Adrenal gland (tissue), 12 donors: ENCODE measurements around the gene GPBAR1. TPM values are rescaled to one million over a fixed set of nuclear protein-coding genes. Genes with fewer than 3 reads are reported as not detected.

Experiments used
- DNase-seq, 7 donors: peaks; one replicate each; pipeline ENCODE4 v3.0.0-alpha.2; 2019 to 2020
- H3K27ac ChIP-seq, 5 donors: fragments of 200-600 bp; sonication (generic) in 4 of 5; 1 replicate in 3 of 5; 2 replicates in 2 of 5; pipeline versions ENCODE4 v1.5.1 to v1.8.0; 2016 to 2020; ENCODE audit warnings: mild to moderate bottlenecking in 1 of 5
- H3K27me3 ChIP-seq: fragments of 200-600 bp; 2 replicates; pipeline ENCODE4 v1.8.0; 2021
- H3K36me3 ChIP-seq, 2 donors: fragments of 200-600 bp; replicated peaks in 1 of 2; 1 replicate in 1 of 2; 2 replicates in 1 of 2; pipeline versions ENCODE4 v1.5.1 to v1.8.0; 2018 to 2022
- H3K4me1 ChIP-seq, 2 donors: fragments of 200-600 bp; replicated peaks in 1 of 2; 1 replicate in 1 of 2; 2 replicates in 1 of 2; pipeline versions ENCODE4 v1.5.1 to v1.8.0; 2018 to 2021
- H3K4me3 ChIP-seq, 4 donors: fragments of 200-600 bp; sonication (generic) in 3 of 4; one replicate each; pipeline ENCODE4 v1.5.1; 2016 to 2018
- H3K9me3 ChIP-seq, 3 donors: fragments of 200-600 bp; sonication (generic) in 1 of 3; replicated peaks in 1 of 3; 1 replicate in 2 of 3; 2 replicates in 1 of 3; pipeline versions ENCODE4 v1.5.1 to v1.8.0; 2016 to 2021
- POLR2A ChIP-seq, 2 donors: fragments of 450-650 bp; IDR thresholded peaks; one replicate each; pipeline ENCODE4 v1.6.1; 2017; ENCODE audit warnings: antibody characterized with exemption in 2 of 2, mild to moderate bottlenecking in 2 of 2, moderate library complexity in 1 of 2
- WGBS, 4 donors: extraction: QIAGEN DNeasy Blood & Tissue Kit in 2 of 4; methylation state at CpG; one replicate each; pipeline versions ENCODE4 v1.1.5 to v1.1.7; 2013 to 2017; 5-methylcytosine and 5-hydroxymethylcytosine counted together
- intact Hi-C, 2 donors: fragments of 100-400 bp; cut with DNase I; formaldehyde crosslinking; loops; one replicate each; pipeline versions ENCODE4 v1.14.1 to v1.15.0; 2022 to 2023
- polyA plus RNA-seq, 3 donors: library from polyadenylated mRNA; stranded (reverse); fragments of 200-250 nt in 2 of 3; fragments of 350-450 nt in 1 of 3; fragmentation: Illumina TruSeq in 1 of 3; extraction: RNeasy Lipid Tissue Mini Kit (QIAGEN cat#74804) in 1 of 3; gene quantifications; one replicate each; pipeline ENCODE4 v1.2.3, GENCODE V29; 2013 to 2014
- total RNA-seq, 9 donors: library from RNA; depleted of rRNA in 4 of 9; stranded (reverse); fragments of >200 nt in 4 of 9; fragments of 120-200 nt in 1 of 9; fragmentation: NEBNext Ultra II Directional in 1 of 9; extraction: Animal tissue kit (Norgen Biotek cat#: 25700) in 1 of 9; gene quantifications; one replicate each; pipeline versions ENCODE4 v1.1.0 to v1.2.4, GENCODE V29; 2013 to 2023
- TF ChIP-seq, protein P1 (sequence below), 6 experiments: fragments of 450-650 bp in 4 of 6; fragments of 200-600 bp in 2 of 6; sonication (generic) in 1 of 6; IDR thresholded peaks; 1 replicate in 5 of 6; 2 replicates in 1 of 6; pipeline versions ENCODE4 v1.5.1 to v1.8.0; 2016 to 2021; ENCODE audit warnings: antibody characterized with exemption in 6 of 6, mild to moderate bottlenecking in 2 of 6, moderate library complexity in 1 of 6
- donor health status: healthy with polysubstance abuse.
- donor health status: Bipolar disorder and iron deficiency.
- donor health status: DM: yes; HTN: yes; CAD: no.
- donor health status: DM: no; HTN: no; CAD: no.
- donor health status: DM: no; HTN: no; CAD: no.
- donor health status: DM: yes; HTN: yes; CAD: no.

Gene GPBAR1
- total and polyA plus RNA-seq, 12 donors = 0.11 to 15.3 (median 2.9) TPM

GRCh38 chr2:218291318-218292047 lies 30.7 kb downstream of the GPBAR1 start:
- Histone ChIP-seq H3K4me3 (peak overlapping the region; percentile 54 to 90 (median 80)), H3K27ac (peak overlapping the region; percentile 81 to 97 (median 96)), H3K4me1 (peaks cover 34 to 72% of the 10 kb centered on the region in 2 donors), H3K36me3 (no peaks in the 10 kb centered on the region), H3K9me3 (no peaks in the 10 kb centered on the region), H3K27me3 (no peaks in the 10 kb centered on the region)
- 20 to 48% (median 31%) methylated on average over 8 to 12 of the region's 12 CpGs for WGBS, 4 donors
- intact Hi-C loops = no loop called here
- TF ChIP-seq, protein P1, sequence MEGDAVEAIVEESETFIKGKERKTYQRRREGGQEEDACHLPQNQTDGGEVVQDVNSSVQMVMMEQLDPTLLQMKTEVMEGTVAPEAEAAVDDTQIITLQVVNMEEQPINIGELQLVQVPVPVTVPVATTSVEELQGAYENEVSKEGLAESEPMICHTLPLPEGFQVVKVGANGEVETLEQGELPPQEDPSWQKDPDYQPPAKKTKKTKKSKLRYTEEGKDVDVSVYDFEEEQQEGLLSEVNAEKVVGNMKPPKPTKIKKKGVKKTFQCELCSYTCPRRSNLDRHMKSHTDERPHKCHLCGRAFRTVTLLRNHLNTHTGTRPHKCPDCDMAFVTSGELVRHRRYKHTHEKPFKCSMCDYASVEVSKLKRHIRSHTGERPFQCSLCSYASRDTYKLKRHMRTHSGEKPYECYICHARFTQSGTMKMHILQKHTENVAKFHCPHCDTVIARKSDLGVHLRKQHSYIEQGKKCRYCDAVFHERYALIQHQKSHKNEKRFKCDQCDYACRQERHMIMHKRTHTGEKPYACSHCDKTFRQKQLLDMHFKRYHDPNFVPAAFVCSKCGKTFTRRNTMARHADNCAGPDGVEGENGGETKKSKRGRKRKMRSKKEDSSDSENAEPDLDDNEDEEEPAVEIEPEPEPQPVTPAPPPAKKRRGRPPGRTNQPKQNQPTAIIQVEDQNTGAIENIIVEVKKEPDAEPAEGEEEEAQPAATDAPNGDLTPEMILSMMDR (IDR thresholded peaks at IDR 0.05) = no peak
- no peak for TF ChIP-seq POLR2A (IDR thresholded peaks at IDR 0.05)
- DNase-seq = peak in 4 of 7 donors; percentile 42 to 53 (median 44)

DNA sequence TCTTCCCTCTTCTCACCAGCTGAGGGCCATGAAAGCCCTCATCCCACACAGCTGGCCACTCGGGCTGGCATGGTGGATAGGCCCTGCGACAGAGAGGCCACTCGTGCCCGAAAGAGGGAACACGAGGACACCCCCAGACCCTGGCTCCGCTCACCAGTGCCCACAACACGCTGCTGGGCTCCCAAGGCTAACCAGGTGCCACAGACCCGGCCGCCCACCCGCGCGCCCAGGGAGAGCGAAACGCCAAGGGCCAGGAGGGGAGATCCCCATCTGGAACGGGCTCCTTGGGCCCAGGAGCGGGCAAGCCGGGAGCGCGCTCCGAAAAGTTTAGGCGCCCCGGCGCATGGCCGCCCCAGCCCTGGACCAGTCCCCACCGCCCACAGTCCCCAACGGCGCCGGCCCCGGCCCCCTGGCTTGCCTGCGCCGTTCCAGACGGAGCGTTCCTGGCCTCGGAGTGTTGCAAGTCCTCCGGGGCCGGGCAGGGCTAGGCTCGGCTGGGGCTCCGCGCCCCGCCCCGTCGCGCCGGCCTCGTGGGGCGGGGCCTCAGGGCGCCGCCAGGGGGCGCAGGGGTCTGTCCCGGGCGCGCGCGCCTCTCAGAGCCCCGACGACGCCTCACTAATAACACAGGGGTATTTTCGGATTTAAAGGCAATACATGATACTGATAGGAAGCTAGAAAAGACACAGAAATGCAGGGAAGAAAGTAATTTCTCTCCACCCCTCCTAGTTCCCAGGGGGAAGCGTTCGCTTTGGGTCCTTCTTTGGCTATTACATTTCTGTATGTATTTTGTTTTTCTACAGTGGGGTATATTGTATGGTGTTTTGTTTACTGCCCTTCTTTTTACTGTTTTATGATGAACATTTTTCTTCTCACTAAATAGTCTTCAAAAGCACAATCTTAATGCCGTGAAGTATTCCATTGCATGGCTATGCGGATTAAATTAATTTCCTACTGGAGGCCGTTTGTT lies 31.5 kb downstream of the GPBAR1 start, which contains the start of gene TMBIM1:
TMBIM1 (minus strand) TSS at position 456 of the 967 bp plus-strand sequence. CDS start 10,362 bp downstream, outside the sequence.
- intact Hi-C loops = no loop called here
- peak; percentile 76 to 86 (median 80) for DNase-seq
- 2 to 12% (median 6%) methylated on average over 19 to 63 of the region's 63 CpGs for WGBS, 4 donors
- Histone ChIP-seq H3K27ac (peak within 1 kb of the TSS; percentile 81 to 97 (median 96)), H3K4me3 (peak within 1 kb of the TSS; percentile 54 to 90 (median 80)), H3K4me1 (peaks cover 25 to 64% of the 10 kb centered on the region in 2 donors), H3K27me3 (no peaks in the 10 kb centered on the region), H3K9me3 (no peaks in the 10 kb centered on the region), H3K36me3 (no peaks in the 10 kb centered on the region)
- TF ChIP-seq, protein P1 (IDR thresholded peaks at IDR 0.05) = peak; percentile 9 to 97 (median 70)
- peak; percentile 62 to 87 for TF ChIP-seq POLR2A (IDR thresholded peaks at IDR 0.05)

DNA sequence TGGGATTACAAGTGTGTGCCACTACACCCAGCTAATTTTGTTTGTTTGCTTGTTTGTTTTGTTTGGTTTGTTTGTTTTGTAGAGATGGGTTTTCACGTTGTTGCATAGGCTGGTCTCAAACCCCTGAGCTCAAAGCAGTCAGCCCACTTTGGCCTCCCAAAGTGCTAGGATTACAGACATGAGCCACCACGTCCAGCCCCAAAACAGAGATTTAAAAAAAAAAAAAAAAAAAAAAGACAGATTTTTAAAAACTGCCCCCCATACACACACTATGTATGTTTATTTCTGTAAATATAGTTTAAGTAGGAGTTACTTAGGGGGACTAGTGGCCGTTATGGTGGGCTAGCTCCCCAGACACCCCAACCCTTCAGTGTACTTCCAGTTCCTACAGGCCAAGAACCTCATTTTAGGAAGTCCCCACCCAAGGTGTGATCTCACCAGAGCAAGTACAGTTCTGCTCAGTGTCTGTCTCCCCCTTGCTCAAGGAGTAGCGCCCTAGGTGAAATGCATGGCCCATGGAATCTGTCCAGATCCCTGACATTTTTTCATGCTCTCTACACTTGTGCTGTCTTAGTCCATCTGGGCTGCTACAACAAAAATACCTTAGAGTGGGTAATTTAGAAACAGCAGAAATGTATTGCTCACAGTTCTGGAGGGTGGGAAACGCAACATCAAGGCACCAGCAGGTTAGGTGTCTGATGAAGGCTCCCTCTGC lies 33.1 kb downstream of the GPBAR1 start:
- TF ChIP-seq, protein P1 (IDR thresholded peaks at IDR 0.05) = no peak
- TF ChIP-seq POLR2A (IDR thresholded peaks at IDR 0.05) = no peak
- DNase-seq = no peak
- peak overlapping the region in 4 of 5 donors; percentile 36 to 97 (median 95) for H3K27ac ChIP-seq
- H3K36me3 ChIP-seq = no peaks in the 10 kb centered on the region
- no peaks in the 10 kb centered on the region for H3K9me3 ChIP-seq
- H3K4me3 ChIP-seq = no peak overlapping the region
- peaks cover 20 to 49% of the 10 kb centered on the region in 2 donors for H3K4me1 ChIP-seq
- intact Hi-C loops = no loop called here
- H3K27me3 ChIP-seq = no peaks in the 10 kb centered on the region
- 60 to 71% (median 63%) methylated on average over 5 of the region's 5 CpGs for WGBS, 4 donors
